ENCODE results near the gene TSPAN3. TPM values are rescaled to one million over a fixed set of nuclear protein-coding genes. Genes with fewer than 3 reads are reported as not detected.

TSPAN3 gene
- total and polyA plus RNA-seq, 4 donors: 339 to 494 (median 450) TPM

GRCh38 chr15:77097921-77098320, 27.0 kb upstream of the TSPAN3 start:
- ATAC-seq (ENCODE audit: insufficient read depth, low FRiP score) (no peak), DNase-seq (no peak)
- H3K27me3 ChIP-seq (ENCODE audit: control insufficient read depth in 3 of 3, insufficient read depth in 3 of 3, low read length in 2 of 3): no peaks in the 10 kb centered on the region
- H3K4me1 ChIP-seq (ENCODE audit: control insufficient read depth in 5 of 5, insufficient read depth in 5 of 5, low read length in 5 of 5): no peaks in the 10 kb centered on the region
- no peak overlapping the region for H3K27ac ChIP-seq (ENCODE audit: low read depth in 1 of 2, low read length in 1 of 2)
- H3K9ac ChIP-seq (ENCODE audit: insufficient read depth in 1 of 2, low read length in 2 of 2): no peak overlapping the region
- no peak overlapping the region for H3K4me3 ChIP-seq
- TF ChIP-seq, protein P1, sequence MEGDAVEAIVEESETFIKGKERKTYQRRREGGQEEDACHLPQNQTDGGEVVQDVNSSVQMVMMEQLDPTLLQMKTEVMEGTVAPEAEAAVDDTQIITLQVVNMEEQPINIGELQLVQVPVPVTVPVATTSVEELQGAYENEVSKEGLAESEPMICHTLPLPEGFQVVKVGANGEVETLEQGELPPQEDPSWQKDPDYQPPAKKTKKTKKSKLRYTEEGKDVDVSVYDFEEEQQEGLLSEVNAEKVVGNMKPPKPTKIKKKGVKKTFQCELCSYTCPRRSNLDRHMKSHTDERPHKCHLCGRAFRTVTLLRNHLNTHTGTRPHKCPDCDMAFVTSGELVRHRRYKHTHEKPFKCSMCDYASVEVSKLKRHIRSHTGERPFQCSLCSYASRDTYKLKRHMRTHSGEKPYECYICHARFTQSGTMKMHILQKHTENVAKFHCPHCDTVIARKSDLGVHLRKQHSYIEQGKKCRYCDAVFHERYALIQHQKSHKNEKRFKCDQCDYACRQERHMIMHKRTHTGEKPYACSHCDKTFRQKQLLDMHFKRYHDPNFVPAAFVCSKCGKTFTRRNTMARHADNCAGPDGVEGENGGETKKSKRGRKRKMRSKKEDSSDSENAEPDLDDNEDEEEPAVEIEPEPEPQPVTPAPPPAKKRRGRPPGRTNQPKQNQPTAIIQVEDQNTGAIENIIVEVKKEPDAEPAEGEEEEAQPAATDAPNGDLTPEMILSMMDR (IDR thresholded peaks at IDR 0.05; ENCODE audit: control extremely low read depth, extremely low read depth): no peak
- 97 to 100% methylated on average over 1 to 5 of the region's 5 CpGs for WGBS, 2 donors
- H3K36me3 ChIP-seq (ENCODE audit: control insufficient read depth in 4 of 4, insufficient read depth in 4 of 4, low read length in 4 of 4): no peaks in the 10 kb centered on the region
- H3K9me3 ChIP-seq (ENCODE audit: control insufficient read depth in 4 of 4, insufficient read depth in 3 of 4, low read length in 3 of 4): no peaks in the 10 kb centered on the region

DNA sequence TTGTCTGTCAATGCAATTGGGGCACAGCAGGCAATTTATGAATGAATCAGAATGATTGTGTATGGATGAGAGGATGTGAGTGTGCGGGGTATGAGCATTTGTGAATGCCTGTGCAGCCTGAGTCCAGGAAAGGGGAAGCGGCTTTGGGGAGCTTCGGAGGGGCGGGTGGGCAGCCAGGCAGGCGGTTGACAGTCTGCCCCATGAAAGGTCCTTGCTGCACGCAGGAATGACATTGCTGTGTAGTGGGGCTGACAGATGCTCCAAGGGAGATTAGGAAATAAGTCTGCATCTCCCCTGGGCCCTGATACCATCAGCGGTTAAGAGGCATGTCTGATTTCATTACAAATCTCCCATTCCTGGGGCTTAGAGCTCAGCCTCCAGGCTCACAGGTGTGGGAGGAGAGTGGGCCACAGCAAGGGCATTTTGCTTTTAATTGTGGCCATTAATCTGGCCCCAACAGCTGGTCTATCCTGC, 26.4 kb upstream of the TSPAN3 start:
- no peak overlapping the region for H3K9ac ChIP-seq (ENCODE audit: insufficient read depth in 1 of 2, low read length in 2 of 2)
- H3K27ac ChIP-seq (ENCODE audit: low read depth in 1 of 2, low read length in 1 of 2): no peak overlapping the region
- TF ChIP-seq, protein P1 (IDR thresholded peaks at IDR 0.05; ENCODE audit: control extremely low read depth, extremely low read depth): no peak
- ATAC-seq (ENCODE audit: insufficient read depth, low FRiP score) (no peak), DNase-seq (no peak)
- no peaks in the 10 kb centered on the region for H3K27me3 ChIP-seq (ENCODE audit: control insufficient read depth in 3 of 3, insufficient read depth in 3 of 3, low read length in 2 of 3)
- no peaks in the 10 kb centered on the region for H3K9me3 ChIP-seq (ENCODE audit: control insufficient read depth in 4 of 4, insufficient read depth in 3 of 4, low read length in 3 of 4)
- no peak overlapping the region for H3K4me3 ChIP-seq
- 51 to 85% methylated on average over 7 of the region's 7 CpGs for WGBS, 2 donors
- no peaks in the 10 kb centered on the region for H3K4me1 ChIP-seq (ENCODE audit: control insufficient read depth in 5 of 5, insufficient read depth in 5 of 5, low read length in 5 of 5)
- H3K36me3 ChIP-seq (ENCODE audit: control insufficient read depth in 4 of 4, insufficient read depth in 4 of 4, low read length in 4 of 4): no peaks in the 10 kb centered on the region

GRCh38 chr15:77096541-77096940, 25.6 kb upstream of the TSPAN3 start:
- no peak for ATAC-seq (ENCODE audit: insufficient read depth, low FRiP score)
- WGBS, 2 donors: 85 to 91% methylated on average over 7 of the region's 7 CpGs
- H3K36me3 ChIP-seq (ENCODE audit: control insufficient read depth in 4 of 4, insufficient read depth in 4 of 4, low read length in 4 of 4): no peaks in the 10 kb centered on the region

More at GRCh38 chr15:77096541-77096940, 25.6 kb upstream of the TSPAN3 start:
- no peak for DNase-seq
- Histone ChIP-seq H3K9ac (ENCODE audit: insufficient read depth in 1 of 2, low read length in 2 of 2) (no peak overlapping the region), H3K9me3 (ENCODE audit: control insufficient read depth in 4 of 4, insufficient read depth in 3 of 4, low read length in 3 of 4) (no peaks in the 10 kb centered on the region), H3K4me3 (no peak overlapping the region), H3K27ac (ENCODE audit: low read depth in 1 of 2, low read length in 1 of 2) (no peak overlapping the region), H3K27me3 (ENCODE audit: control insufficient read depth in 3 of 3, insufficient read depth in 3 of 3, low read length in 2 of 3) (no peaks in the 10 kb centered on the region), H3K4me1 (ENCODE audit: control insufficient read depth in 5 of 5, insufficient read depth in 5 of 5, low read length in 5 of 5) (no peaks in the 10 kb centered on the region)
- TF ChIP-seq, protein P1 (IDR thresholded peaks at IDR 0.05; ENCODE audit: control extremely low read depth, extremely low read depth): no peak

All from lung (tissue), 12 donors.